Measurements from ENCODE around the gene CBR1.

Gene CBR1

DNA sequence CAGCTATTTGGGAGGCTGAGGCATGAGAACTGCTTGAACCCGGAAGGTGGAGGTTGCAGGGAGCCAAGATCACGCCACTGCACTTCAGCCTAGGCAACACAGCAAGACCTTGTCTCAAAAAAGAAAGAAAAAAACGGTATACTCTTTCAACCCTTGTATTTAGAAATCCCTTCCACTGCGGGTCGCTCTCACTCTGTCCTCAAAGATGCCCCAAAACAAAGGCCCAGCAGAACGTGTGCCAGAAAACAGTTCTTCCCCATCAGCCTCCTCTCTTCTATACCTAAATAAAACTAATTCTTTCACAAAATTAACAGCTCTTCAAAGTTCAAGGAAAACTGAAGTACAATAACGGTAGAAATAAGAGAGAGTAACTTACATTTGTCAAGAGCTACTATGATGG, 22.7 kb upstream of the CBR1 start:
- no peaks in the 10 kb centered on the region for H3K9me3 ChIP-seq (ENCODE audit: insufficient read depth, low read depth, low read length)
- no peak overlapping the region for H3K9ac ChIP-seq (ENCODE audit: low read depth, low read length, poor library complexity, severe bottlenecking)
- H3F3A ChIP-seq (ENCODE audit: low read depth) = no peaks in the 10 kb centered on the region
- H4K20me1 ChIP-seq (ENCODE audit: insufficient read depth, low read length, poor library complexity, severe bottlenecking) = no peaks in the 10 kb centered on the region
- no peaks in the 10 kb centered on the region for H3K27me3 ChIP-seq (ENCODE audit: insufficient read depth, low read length, poor library complexity, severe bottlenecking)
- no peak overlapping the region for H3K4me3 ChIP-seq (ENCODE audit: low read length, poor library complexity, severe bottlenecking)
- H3K36me3 ChIP-seq (ENCODE audit: insufficient read depth, low read length) = peaks cover 55% of the 10 kb centered on the region; the same call in 1 of the 2 replicates
- TF ChIP-seq, protein P1, sequence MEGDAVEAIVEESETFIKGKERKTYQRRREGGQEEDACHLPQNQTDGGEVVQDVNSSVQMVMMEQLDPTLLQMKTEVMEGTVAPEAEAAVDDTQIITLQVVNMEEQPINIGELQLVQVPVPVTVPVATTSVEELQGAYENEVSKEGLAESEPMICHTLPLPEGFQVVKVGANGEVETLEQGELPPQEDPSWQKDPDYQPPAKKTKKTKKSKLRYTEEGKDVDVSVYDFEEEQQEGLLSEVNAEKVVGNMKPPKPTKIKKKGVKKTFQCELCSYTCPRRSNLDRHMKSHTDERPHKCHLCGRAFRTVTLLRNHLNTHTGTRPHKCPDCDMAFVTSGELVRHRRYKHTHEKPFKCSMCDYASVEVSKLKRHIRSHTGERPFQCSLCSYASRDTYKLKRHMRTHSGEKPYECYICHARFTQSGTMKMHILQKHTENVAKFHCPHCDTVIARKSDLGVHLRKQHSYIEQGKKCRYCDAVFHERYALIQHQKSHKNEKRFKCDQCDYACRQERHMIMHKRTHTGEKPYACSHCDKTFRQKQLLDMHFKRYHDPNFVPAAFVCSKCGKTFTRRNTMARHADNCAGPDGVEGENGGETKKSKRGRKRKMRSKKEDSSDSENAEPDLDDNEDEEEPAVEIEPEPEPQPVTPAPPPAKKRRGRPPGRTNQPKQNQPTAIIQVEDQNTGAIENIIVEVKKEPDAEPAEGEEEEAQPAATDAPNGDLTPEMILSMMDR (conservative IDR thresholded peaks at IDR 0.05; ENCODE audit: low read length) = no peak
- no peak for TF ChIP-seq EZH2phosphoT487 (IDR thresholded peaks at IDR 0.05; ENCODE audit: borderline replicate concordance)
- no peaks in the 10 kb centered on the region for H3K4me1 ChIP-seq (ENCODE audit: insufficient read depth, low read length, poor library complexity, severe bottlenecking)
- H2AFZ ChIP-seq (ENCODE audit: low read length) = no peak overlapping the region
- no peaks in the 10 kb centered on the region for H3K9me2 ChIP-seq (replicated peaks; ENCODE audit: low read depth, low read length)
- no peak overlapping the region for H3K4me2 ChIP-seq (ENCODE audit: low read depth, low read length, poor library complexity, severe bottlenecking)
- H3K79me2 ChIP-seq (ENCODE audit: insufficient read depth, low read length) = no peaks in the 10 kb centered on the region

DNA sequence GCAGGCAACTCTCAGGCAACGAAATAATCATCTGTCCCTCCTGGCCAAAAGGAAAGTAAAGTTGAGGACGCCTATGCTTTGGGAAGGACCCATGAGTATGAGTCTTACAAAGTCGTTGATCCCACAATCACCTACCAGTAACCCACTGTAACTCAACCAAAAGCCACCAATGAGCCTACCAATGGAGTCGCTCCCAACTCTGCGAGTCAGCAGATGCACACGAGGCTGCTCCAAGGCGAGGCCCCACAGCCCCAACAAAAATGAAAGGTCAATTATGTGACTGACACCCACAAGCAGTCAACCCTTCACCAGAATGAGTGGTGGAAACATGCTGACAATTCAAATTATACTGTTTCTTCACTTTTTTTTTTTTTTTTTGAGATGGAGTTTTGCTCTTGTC, 21.5 kb upstream of the CBR1 start:
- Histone ChIP-seq H3K4me3 (ENCODE audit: low read length, poor library complexity, severe bottlenecking) (no peak overlapping the region), H3K36me3 (ENCODE audit: insufficient read depth, low read length) (peaks cover 58% of the 10 kb centered on the region; the same call in 1 of the 2 replicates), H3K9ac (ENCODE audit: low read depth, low read length, poor library complexity, severe bottlenecking) (no peak overlapping the region), H4K20me1 (ENCODE audit: insufficient read depth, low read length, poor library complexity, severe bottlenecking) (no peaks in the 10 kb centered on the region), H3K4me1 (ENCODE audit: insufficient read depth, low read length, poor library complexity, severe bottlenecking) (no peaks in the 10 kb centered on the region), H2AFZ (ENCODE audit: low read length) (no peak overlapping the region), H3K4me2 (ENCODE audit: low read depth, low read length, poor library complexity, severe bottlenecking) (no peak overlapping the region), H3K27me3 (ENCODE audit: insufficient read depth, low read length, poor library complexity, severe bottlenecking) (no peaks in the 10 kb centered on the region), H3K9me3 (ENCODE audit: insufficient read depth, low read depth, low read length) (no peaks in the 10 kb centered on the region), H3K79me2 (ENCODE audit: insufficient read depth, low read length) (no peaks in the 10 kb centered on the region), H3F3A (ENCODE audit: low read depth) (no peaks in the 10 kb centered on the region), H3K9me2 (replicated peaks; ENCODE audit: low read depth, low read length) (no peaks in the 10 kb centered on the region)
- TF ChIP-seq EZH2phosphoT487 (IDR thresholded peaks at IDR 0.05; ENCODE audit: borderline replicate concordance) = no peak
- TF ChIP-seq, protein P1 (conservative IDR thresholded peaks at IDR 0.05; ENCODE audit: low read length) = no peak

DNA sequence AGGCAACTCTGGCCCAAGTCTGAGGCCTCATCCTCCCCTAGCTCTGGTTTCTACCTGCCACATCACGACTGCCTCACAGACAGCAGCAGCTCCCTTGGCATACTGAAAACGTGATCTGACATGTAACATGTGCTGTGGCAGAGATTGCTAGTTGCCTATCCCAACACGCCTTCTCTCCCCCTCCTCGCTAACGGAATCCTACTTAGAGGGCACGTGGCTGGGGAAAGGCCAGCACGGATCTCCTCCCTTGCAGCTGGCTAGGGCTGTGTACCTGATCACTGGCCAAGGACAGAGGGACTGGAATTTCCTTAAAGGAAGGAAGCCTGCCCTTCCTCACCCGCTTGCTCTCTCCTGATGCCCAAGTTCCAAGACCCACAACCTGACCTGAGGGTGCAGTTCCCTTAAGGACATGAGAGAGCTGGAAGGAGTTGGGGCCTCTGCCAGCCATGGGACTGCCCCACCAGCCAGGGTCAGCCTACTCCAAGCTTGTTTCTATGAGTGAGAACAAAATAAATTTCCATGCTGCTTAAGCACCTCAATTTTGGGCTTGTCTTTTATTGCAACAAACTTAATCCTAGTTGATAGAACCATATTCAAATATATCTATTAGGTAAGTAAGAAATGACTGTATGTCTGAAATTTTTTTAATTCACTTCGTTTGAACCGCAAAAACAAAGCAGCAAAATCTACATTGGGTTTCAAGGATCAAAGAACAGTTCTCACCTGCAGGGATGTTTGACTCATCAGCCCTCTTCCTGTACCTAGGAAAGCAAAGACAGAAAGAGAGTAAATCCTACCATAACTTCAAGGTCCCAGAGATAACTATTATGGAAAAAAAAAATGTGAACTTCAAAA, 16.7 kb upstream of the CBR1 start:
- TF ChIP-seq EZH2phosphoT487 (IDR thresholded peaks at IDR 0.05; ENCODE audit: borderline replicate concordance) = no peak
- TF ChIP-seq, protein P1 (conservative IDR thresholded peaks at IDR 0.05; ENCODE audit: low read length) = no peak
- Histone ChIP-seq H3K79me2 (ENCODE audit: insufficient read depth, low read length) (peaks cover 11% of the 10 kb centered on the region), H3K4me2 (ENCODE audit: low read depth, low read length, poor library complexity, severe bottlenecking) (no peak overlapping the region), H3K9ac (ENCODE audit: low read depth, low read length, poor library complexity, severe bottlenecking) (no peak overlapping the region), H3K4me1 (ENCODE audit: insufficient read depth, low read length, poor library complexity, severe bottlenecking) (peaks cover 5% of the 10 kb centered on the region), H3K36me3 (ENCODE audit: insufficient read depth, low read length) (peaks cover 54% of the 10 kb centered on the region; the same call in 1 of the 2 replicates), H4K20me1 (ENCODE audit: insufficient read depth, low read length, poor library complexity, severe bottlenecking) (no peaks in the 10 kb centered on the region), H3F3A (ENCODE audit: low read depth) (no peaks in the 10 kb centered on the region), H3K9me3 (ENCODE audit: insufficient read depth, low read depth, low read length) (no peaks in the 10 kb centered on the region), H2AFZ (ENCODE audit: low read length) (no peak overlapping the region), H3K4me3 (ENCODE audit: low read length, poor library complexity, severe bottlenecking) (no peak overlapping the region), H3K27me3 (ENCODE audit: insufficient read depth, low read length, poor library complexity, severe bottlenecking) (no peaks in the 10 kb centered on the region), H3K9me2 (replicated peaks; ENCODE audit: low read depth, low read length) (no peaks in the 10 kb centered on the region)

Measured in Loucy (cell line).